CD4-positive, alpha-beta T cell treated with Interleukin-17A for 4 hours (primary cell): ENCODE data around the gene CBX4.

Experiments used
- DNase-seq: peaks from one replicate; pipeline ENCODE4 v3.0.0-alpha.2; 2020; ENCODE audit warnings: mixed read lengths

CBX4 gene

GRCh38 chr17:79785900-79786810 is 53.1 kb downstream of the CBX4 start:
- no peak for DNase-seq

GRCh38 chr17:79785017-79785899 is 54.0 kb downstream of the CBX4 start:
- DNase-seq, result no peak

GRCh38 chr17:79784353-79785016 is 54.8 kb downstream of the CBX4 start:
- no peak for DNase-seq

GRCh38 chr17:79783891-79784290 is 55.3 kb downstream of the CBX4 start:
- DNase-seq, result no peak
